ENCODE results near the gene NEU4.
A peak's percentile ranks its signal among the peaks of the same experiment; 100 is the strongest.
"Not testable (repeated sequence)": the region's sequence is repeated elsewhere in the genome, so short reads cannot be mapped to it uniquely, and the experiment has no call there.

Gene NEU4

GRCh38 chr2:241801611-241802420, 7.2 kb upstream of the NEU4 start:
- Mint-ChIP-seq H3K9me3 (no peaks in the 10 kb centered on the region), H3K27ac (no peak overlapping the region), H3K36me3 (ENCODE audit: low read depth) (no peaks in the 10 kb centered on the region), H3K27me3 (ENCODE audit: low read depth) (no peaks in the 10 kb centered on the region), H3K4me1 (ENCODE audit: low read depth) (peaks cover 7% of the 10 kb centered on the region), H3K4me3 (no peak overlapping the region)

GRCh38 chr2:241802421-241803318, 6.3 kb upstream of the NEU4 start:
- Mint-ChIP-seq H3K27ac (no peak overlapping the region), H3K27me3 (ENCODE audit: low read depth) (no peaks in the 10 kb centered on the region), H3K4me1 (ENCODE audit: low read depth) (peaks cover 7% of the 10 kb centered on the region), H3K9me3 (no peaks in the 10 kb centered on the region), H3K4me3 (no peak overlapping the region), H3K36me3 (ENCODE audit: low read depth) (no peaks in the 10 kb centered on the region)

- Mint-ChIP-seq H3K36me3 (ENCODE audit: low read depth) (no peaks in the 10 kb centered on the region), H3K4me3 (peak overlapping the region; percentile 66), H3K27me3 (ENCODE audit: low read depth) (no peaks in the 10 kb centered on the region), H3K9me3 (no peaks in the 10 kb centered on the region), H3K27ac (no peak overlapping the region), H3K4me1 (ENCODE audit: low read depth) (peaks cover 7% of the 10 kb centered on the region)
Observed at GRCh38 chr2:241803387-241804325, 5.3 kb upstream of the NEU4 start.

- Mint-ChIP-seq H3K4me3 (peak overlapping the region; percentile 21), H3K27me3 (ENCODE audit: low read depth) (no peaks in the 10 kb centered on the region), H3K4me1 (ENCODE audit: low read depth) (peaks cover 7% of the 10 kb centered on the region), H3K27ac (no peak overlapping the region), H3K9me3 (no peaks in the 10 kb centered on the region), H3K36me3 (ENCODE audit: low read depth) (no peaks in the 10 kb centered on the region)
Observed at GRCh38 chr2:241804326-241805229, 4.4 kb upstream of the NEU4 start.

GRCh38 chr2:241806217-241806616, 2.8 kb upstream of the NEU4 start:
- H3K9me3 Mint-ChIP-seq; H3K27ac Mint-ChIP-seq; H3K36me3 Mint-ChIP-seq (ENCODE audit: low read depth); H3K4me1 Mint-ChIP-seq (ENCODE audit: low read depth); H3K4me3 Mint-ChIP-seq; H3K27me3 Mint-ChIP-seq (ENCODE audit: low read depth): not testable (repeated sequence)

- Mint-ChIP-seq H3K9me3 (no peaks in the 10 kb centered on the region), H3K4me3 (no peak overlapping the region), H3K27me3 (ENCODE audit: low read depth) (no peaks in the 10 kb centered on the region), H3K4me1 (ENCODE audit: low read depth) (peaks cover 7% of the 10 kb centered on the region), H3K36me3 (ENCODE audit: low read depth) (no peaks in the 10 kb centered on the region), H3K27ac (peak overlapping the region; percentile 7)
Observed at GRCh38 chr2:241808051-241808720, 807 bp upstream of the NEU4 start.

- Mint-ChIP-seq H3K36me3 (ENCODE audit: low read depth) (no peaks in the 10 kb centered on the region), H3K27ac (no peak overlapping the region), H3K9me3 (no peaks in the 10 kb centered on the region), H3K27me3 (ENCODE audit: low read depth) (no peaks in the 10 kb centered on the region), H3K4me3 (no peak overlapping the region), H3K4me1 (ENCODE audit: low read depth) (peaks cover 3% of the 10 kb centered on the region)
Observed at GRCh38 chr2:241809383-241810306, 652 bp downstream of the NEU4 start.

- no peak overlapping the region for H3K27ac Mint-ChIP-seq
- no peaks in the 10 kb centered on the region for H3K9me3 Mint-ChIP-seq
- H3K36me3 Mint-ChIP-seq (ENCODE audit: low read depth): no peaks in the 10 kb centered on the region
- H3K4me3 Mint-ChIP-seq: no peak overlapping the region
- H3K27me3 Mint-ChIP-seq (ENCODE audit: low read depth): no peaks in the 10 kb centered on the region
- H3K4me1 Mint-ChIP-seq (ENCODE audit: low read depth): no peaks in the 10 kb centered on the region
Observed at GRCh38 chr2:241810307-241811200, 1.6 kb downstream of the NEU4 start.

GRCh38 chr2:241811201-241811951, 2.4 kb downstream of the NEU4 start:
- no peak overlapping the region for H3K4me3 Mint-ChIP-seq

GRCh38 chr2:241811952-241812729, 3.1 kb downstream of the NEU4 start:
- Mint-ChIP-seq H3K9me3 (no peaks in the 10 kb centered on the region), H3K27me3 (ENCODE audit: low read depth) (no peaks in the 10 kb centered on the region), H3K4me1 (ENCODE audit: low read depth) (no peaks in the 10 kb centered on the region), H3K36me3 (ENCODE audit: low read depth) (no peaks in the 10 kb centered on the region), H3K27ac (no peak overlapping the region), H3K4me3 (no peak overlapping the region)

More at GRCh38 chr2:241811201-241811951, 2.4 kb downstream of the NEU4 start:
- Mint-ChIP-seq H3K27ac (no peak overlapping the region), H3K36me3 (ENCODE audit: low read depth) (no peaks in the 10 kb centered on the region), H3K27me3 (ENCODE audit: low read depth) (no peaks in the 10 kb centered on the region), H3K4me1 (ENCODE audit: low read depth) (no peaks in the 10 kb centered on the region), H3K9me3 (no peaks in the 10 kb centered on the region)
